OCI-LY3 (cell line): ENCODE measurements around the gene KPNA4.

ENCODE experiments used
- CTCF ChIP-seq: fragments of 200-600, 300-600 bp; sonication (generic); IDR thresholded peaks from 2 replicates; pipeline ENCODE4 v1.5.1; 2014; ENCODE audit warnings: antibody characterized with exemption, low read length, low read depth
- EZH2phosphoT487 ChIP-seq: fragments of 200-600 bp; shearing (Covaris generic); IDR thresholded peaks from 2 replicates; pipeline ENCODE4 v1.6.1; 2018; ENCODE audit warnings: antibody characterized with exemption, mixed run types, low read depth

GRCh38 chr3:160537729-160538128 is 27.6 kb downstream of the KPNA4 start:
- no peak for TF ChIP-seq CTCF
- TF ChIP-seq EZH2phosphoT487 = no peak
